ENCODE results near the gene ORM2.
A peak's percentile ranks its signal among the peaks of the same experiment; 100 is the strongest.
"Not testable (repeated sequence)": the region's sequence is repeated elsewhere in the genome, so short reads cannot be mapped to it uniquely, and the experiment has no call there.

Gene ORM2

DNA sequence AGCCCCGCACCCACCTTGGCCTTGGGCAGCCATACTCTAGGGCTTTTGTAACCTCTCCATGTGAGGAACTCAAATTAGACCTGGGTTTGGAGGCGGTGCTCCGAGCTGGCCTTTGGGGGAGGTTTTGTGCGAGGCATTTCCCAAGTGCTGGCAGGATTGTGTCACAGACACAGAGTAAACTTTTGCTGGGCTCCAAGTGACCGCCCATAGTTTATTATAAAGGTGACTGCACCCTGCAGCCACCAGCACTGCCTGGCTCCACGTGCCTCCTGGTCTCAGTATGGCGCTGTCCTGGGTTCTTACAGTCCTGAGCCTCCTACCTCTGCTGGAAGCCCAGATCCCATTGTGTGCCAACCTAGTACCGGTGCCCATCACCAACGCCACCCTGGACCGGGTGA lies at the start of gene ORM2:
Gene ORM2 (plus strand): TSS at position 245 of the 398 bp plus-strand sequence. CDS start 36 bp downstream, at position 281.
- DNase-seq, result not testable (repeated sequence)

DNA sequence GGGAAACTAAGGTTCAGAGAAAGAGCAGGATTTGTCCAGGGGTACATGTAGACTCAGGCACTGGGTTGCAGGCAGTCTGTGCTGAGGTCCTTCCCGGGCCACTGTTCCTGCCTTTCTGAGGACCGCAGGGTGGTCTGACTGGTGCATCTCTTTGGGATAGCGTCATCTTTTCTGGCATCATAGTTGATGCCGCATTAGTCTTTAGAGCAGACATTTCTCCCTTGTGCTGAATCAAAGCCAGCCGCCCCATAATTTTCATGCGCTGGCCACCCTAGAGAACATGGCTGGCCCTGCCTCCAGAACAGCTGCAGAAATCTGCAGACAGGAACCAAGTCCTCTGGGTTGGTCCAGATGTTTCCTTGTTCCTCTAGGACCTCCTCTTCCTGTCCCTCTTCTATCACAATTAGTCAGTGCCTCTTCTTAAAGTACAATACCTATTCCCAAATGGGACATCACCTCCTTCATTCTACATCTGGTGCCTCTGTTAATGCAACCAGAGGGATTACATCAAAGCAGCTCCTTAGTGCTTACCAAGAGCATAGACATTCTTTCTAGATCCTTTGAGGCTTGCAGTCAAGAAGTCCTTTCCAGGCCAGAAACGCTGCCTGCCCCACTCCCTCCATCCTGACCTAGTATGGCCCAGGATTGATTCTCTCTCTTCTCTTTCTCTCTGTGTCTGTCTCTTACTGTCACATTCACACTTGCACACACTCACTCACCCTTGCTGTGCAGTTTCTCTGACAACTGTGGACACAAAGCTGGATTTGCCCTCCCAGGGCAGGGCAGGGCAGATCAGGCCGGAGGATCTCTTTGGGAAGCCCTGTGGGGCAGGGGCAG lies 48.8 kb upstream of the ORM2 start:
- DNase-seq, result no peak

DNA sequence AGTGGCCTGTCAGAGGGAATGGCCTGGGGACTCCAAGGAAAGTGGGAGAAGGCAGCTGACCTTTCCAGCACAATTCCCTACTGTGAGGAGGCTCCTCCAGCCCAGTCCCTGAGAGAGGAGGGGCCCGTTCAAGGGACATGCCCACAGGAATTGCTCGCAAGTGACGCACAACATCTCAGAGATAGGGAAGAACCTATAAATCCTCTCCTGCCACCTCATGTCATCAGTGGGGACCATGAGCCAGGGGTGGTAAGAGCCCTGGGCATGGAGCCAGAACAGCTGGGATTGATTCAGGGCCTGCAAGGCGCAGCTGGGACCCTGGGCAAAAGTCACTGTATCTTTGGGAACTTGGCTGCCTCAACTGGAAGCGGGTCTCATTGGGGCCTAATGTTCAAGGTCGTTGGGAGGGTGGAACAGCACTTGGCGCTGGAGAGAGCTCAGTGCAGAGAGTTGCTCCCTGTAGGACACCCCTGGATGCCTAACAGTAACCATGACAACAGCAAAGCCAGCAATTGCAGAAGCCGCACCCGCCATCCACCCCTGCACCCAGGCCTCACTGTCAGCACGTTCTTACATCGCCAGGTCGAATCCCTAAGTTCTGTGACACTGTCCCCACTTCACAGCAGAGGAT lies 48.1 kb upstream of the ORM2 start:
- DNase-seq, result no peak

DNA sequence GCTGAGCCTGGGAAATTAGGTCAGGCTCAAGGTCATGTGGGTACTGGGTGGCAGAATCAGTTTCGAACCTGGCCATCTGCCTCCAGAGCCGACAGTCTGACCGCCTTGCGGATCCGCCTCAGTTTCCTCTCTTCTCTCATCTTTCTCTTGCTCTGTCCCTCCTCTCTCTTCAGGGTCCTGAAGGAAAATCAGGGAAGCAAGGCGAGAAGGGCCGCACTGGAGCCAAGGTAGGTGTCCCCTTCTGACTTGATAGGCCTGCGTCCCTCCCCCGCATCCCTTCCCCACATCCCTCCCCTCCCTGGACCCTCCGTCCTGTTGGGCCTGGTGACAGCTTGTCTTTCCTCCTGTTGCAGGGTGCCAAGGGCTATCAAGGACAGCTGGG lies 47.6 kb upstream of the ORM2 start:
- no peak for DNase-seq

DNA sequence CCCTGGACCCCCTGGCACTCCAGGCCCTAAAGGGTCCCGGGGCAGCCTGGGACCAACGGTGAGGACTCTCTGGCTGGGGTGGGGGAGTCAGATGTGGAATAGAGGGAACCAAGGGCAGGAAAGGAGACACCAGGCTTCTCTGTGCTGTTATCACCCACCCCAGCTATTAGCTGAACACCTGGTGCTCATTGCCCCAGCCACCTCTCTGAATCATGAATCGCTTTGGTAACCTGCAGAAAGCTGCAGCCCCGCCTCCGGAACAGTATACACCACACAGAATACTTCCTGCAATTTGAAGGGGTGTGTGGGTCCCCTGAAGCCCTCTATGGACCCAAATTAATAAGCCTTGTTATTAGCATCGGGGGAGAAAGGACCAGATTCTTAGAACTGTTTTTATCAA lies 47.2 kb upstream of the ORM2 start:
- no peak for DNase-seq

DNA sequence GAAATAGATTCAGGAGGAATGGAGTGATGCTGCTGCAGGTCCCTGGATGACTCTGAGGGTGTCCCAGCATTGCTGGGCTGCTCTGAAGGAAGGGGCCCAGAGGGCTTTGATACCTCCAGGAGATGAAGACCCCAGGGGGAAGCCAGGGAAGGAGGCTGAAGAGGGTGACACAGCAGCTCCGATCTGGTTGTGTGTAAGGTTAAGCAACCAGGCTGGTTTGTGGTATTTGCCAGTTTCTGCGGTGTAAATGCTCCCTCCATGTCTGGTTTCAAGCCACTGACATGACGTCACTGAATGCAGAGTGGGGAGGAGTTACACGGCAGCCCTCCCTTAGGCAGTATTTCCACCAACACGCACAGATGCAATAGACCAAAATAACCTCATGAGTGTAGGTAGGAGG lies 46.7 kb upstream of the ORM2 start:
- no peak for DNase-seq

DNA sequence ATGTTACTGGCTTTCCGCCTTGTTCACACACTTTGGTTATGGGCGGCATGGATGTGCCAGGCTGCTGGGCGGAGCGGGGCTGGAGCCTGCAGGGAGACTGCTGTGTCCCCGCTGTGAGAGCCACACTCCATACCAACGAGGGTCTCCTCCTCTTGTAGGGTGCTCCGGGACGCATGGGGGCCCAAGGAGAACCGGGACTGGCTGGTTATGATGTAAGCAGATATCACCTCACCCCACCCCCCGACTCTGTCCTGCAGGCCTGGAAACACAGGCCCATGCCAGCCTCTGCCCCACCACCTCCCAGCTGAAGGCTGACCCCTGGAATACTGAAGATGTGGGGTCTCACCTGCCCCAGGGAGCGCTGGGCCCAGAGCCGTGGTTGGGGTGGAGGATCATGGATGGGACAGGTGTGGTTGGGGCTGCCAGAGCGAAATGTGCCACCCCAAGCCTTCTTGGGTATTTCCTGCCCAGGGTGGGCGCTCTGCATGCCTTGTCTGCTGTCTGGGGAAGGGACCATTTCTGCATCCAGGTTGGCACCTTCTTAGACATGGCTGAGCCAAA lies 46.0 kb upstream of the ORM2 start:
- DNase-seq, result no peak

DNA sequence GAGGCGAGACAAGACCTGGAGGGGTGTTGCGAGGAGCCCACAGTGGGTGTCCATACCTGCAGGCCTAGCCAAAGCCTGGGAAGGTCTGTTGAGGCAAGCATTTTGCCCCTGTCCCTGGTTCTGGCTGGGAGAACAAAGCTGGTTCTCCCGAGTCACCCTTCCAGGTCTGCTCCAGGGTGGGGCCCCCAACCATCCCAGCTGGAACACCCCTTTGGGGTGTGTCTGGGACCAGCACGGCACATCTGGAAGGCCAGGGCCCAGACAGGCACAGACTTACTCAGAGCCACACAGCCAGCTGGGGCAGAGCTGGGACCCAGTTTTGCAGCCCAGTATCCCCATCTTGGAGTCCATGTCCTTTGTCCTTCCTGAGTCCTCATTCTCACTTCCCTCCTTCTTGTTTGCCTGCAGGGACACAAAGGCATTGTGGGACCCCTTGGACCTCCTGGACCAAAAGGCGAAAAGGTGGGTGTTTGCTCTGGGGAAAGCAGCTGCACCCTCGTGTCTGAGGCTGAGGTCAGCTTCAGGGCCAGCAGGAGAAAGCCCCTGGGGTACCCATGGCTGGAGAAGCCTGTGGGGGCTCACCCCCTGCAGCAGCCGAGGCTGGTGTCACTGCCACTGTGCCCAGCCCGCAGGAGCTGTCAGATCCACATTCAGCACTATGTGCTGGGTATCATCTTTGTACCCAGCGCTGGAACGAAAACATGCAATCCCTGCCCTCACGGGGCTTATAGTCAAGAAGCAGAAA lies 45.2 kb upstream of the ORM2 start:
- DNase-seq, result no peak

DNA sequence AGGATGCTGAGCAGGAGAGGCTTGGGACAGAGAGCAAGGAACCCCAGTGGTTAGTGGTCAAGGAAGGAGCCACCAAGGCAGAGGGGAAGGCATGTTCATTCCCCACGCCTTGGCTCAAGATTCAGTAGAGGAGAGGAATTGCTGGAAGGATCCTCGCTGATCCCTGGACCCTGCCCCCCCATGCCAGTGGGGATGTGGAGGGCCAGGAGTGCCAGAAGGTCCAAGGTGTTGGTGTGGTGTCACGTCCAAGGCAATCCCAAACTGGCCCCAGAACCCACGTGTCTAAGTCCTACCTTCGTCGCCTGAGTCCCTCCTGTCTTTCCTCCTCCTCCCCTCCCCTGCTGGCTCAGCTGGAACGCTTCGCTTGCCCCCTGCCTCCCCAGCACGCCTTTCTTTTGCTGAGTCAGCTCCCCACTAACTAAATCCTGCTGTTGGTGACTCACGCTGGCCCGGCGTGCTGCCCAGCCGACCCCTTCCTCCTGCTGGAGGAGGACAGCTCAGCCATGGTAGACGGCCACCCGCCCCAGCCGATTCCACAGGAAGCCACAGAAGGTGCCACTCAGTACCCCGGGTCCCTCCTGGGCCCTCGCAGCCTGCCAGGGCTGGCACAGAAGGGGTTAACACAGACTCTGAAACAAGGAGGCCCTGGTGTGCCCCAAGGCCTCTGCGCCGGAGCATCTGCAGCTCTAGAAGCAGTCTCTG lies 44.4 kb upstream of the ORM2 start:
- no peak for DNase-seq

DNA sequence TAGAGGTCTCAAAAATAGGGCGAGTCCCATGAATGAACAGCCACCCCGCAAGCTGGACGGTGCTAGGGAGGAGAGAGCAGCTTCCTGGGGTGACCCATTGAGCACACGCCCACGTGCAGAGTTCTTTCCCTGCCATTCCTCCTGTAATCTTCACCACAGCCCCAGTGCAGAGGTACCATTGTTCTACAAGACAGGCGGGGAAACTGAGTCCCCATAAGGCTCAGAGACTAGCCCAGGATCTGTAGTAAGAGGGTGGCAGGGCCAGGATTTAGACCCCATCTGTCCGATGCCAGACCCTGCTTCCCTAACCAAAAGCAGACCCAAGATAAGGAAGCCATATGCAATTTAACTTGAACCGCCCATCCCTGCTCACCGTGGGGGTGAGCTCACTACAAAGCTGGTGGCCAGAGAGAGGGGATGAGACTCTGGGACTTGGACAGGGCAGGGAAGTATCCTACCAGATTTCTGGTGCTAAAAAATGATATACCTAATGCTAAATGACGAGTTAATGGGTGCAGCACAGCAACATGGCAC lies 43.5 kb upstream of the ORM2 start:
- DNase-seq, result no peak

DNA sequence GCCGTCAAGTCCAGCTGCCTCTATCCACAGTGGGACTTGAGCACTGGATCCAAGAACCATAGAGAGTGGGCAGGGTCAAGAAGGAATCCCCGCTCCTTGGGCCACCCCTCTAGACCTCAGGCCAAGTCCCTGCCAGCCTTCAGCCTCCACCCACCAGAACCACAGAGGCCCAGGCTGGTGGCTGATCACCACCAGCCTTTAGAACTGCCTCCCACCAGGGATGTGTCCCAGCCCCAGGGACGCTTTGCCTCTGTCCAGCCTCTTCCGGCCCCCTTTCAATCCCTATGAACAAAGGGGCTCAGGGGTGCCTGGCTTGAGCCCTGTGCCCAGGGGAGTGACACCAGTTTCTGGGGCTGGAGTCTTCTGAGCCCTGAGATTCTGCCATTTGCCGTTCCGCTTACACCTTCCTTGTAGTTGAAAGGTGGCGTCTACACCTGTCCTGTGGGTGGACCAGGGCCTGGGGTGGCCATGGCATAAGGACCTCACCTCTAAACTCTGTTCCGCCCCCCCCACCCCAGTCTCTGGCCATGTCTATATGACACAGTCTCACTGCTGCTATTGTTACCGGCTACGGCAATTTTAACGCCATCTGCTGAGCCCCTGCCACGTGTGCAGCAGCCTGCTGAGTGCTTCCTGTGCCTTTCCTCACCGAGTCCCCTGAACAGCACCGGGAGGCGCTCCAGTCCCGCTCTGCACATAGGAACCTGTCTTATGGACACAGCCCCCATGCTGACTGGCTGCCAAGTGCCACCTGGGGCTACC lies 42.5 kb upstream of the ORM2 start:
- no peak for DNase-seq

DNA sequence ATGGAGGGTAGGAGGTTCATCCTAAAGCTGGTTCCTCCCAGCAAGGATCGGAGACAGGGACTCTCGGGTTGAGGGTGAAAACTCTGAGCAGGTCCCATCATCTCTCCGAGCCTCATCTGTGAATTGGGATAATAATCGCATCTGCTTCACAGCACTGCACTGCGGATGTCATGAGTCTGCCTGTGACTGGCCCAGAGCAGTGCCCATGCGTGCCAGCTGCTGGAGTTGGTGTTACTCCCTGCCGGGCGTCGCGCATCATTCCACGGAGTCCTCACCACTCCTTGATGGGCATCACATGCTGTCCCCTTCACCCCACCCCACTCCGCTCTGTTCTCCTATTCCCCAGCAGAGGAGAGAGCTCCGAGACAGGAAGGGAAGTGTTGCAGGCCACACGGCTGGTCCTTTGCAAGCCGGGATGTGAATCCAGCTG lies 41.9 kb upstream of the ORM2 start:
- no peak for DNase-seq

DNA sequence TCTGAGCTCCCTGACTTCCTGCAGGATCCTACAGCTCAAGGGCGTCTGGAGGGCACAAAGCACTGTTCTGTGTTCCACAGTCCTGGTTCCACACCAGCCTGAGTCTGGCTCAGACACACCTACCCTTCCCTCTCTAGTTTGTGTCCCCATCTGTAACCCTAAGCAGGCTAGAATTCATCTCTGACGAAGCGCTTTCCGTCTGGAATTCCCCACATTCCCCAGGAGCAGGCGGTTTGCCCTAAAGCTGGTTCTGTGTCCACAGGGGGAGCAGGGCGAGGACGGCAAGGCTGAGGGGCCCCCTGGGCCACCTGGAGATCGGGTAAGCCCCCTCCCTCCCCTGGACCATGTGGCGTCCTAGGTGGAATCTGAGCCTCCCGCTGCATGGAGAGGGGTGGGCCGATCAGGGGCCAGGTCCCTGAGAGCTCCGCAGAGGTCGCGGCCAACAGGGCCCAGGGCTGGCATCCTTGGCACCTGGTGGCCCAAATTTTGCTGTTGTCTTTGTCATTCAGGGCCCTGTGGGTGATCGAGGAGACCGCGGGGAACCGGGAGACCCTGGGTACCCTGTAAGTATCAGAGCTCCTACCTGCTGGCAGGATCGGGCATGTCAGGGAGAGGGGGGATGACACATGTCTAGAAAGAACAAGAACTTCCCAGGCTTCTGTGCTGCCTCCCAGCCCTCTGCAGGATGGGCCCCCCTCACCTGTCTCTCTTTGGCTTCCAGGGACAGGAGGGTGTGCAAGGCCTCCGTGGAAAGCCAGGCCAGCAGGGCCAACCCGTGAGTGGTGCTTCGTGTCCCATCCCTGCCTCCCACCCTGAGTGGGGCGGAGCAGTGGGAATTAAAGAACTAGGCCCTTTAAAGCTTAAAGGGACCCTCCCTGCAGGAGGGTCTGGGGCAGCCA lies 41.2 kb upstream of the ORM2 start:
- no peak for DNase-seq

DNA sequence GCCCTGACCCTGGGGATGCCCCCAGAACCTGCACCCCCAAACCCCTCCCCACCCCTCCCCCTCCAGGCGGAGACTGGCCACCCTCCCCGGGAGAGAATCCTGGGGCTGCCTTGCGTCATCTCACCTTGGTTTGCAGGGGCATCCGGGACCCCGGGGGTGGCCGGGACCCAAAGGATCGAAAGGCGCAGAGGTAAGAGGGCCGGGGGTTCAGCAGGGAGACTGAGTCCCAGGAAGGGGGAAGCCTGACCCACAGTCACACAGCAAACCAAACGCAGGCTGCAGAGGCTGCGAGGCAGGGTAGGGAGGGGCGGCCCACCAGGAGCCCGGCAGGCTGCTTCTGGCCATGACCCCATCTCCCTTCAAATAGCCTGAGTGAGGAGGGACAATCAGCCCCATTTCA lies 40.6 kb upstream of the ORM2 start:
- DNase-seq, result no peak

DNA sequence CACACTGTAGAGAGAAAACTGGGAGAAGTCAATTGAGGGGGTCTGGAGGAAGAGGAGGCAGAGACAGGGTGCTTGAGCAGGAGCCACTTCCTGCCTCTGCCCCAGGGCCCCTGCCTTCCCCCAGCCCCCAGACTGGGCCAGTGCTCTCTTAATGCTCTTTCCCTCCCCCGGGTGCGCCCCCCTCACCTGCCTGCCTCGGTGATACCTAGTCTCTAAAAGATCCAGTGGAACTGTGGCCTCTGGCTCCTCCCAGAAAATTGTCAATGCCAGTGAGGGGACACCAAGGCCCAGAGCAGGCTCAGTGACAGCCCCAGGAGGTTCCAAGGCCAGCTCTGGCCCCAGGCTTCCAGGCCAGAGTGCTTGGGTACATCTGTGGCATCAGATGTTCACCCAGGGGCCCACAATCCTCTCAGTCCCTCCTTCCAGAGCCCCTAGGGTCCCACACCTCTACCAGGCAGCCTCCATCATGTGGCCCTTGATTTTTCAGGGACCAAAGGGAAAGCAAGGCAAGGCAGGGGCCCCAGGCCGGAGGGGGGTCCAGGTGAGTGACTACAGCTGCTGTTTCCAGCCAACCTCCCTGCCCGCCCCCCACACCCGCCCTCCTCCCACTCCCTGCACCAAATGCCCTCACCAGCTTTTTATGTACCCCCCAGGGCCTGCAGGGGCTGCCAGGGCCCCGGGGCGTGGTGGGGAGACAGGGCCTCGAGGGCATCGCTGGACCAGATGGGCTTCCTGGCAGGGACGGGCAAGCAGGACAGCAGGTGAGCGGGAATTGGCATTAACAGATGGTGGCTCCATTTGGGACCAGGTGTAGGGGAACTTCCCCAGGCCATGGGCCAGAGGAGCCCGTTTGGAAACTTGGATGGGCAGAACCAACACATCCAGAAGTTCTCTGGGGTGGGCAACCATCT lies 39.8 kb upstream of the ORM2 start:
- no peak for DNase-seq

DNA sequence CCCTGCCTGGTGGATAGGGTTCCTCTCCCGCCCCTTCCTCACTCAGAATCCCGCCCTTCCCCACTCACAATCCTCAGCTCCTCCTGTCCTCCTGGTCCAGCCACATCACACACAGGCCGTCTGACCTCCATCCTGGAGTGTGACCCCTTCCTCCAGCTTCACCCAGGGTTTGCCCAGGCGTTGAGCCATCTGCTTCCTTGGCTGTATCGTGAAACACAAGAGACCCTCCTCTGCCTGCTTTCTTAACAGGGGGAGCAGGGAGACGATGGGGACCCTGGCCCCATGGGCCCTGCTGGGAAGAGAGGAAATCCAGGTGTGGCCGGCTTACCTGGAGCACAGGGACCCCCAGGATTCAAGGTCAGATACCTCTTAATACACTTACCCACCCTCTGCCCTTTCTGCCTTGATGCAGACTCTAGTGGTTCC lies 39.1 kb upstream of the ORM2 start:
- no peak for DNase-seq

DNA sequence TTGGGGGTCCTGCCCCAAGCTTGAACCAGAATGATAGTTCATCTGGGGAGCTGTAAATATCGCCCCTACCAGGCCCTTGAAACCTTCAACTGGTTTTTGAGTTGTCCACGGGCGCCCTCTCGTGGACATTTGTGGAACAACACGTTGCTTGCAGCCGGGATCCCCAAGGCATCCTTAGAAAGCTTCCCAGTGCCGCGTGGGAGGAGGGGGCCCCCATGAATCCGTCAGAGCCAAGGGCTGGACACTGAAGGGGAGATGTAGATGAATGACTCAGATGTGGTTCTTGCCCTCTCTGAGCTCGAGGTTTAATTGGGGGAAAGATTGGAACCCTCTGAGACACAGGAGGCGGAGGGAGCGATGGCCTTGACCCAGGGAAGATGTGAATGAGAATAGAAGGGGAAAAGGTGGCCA lies 38.6 kb upstream of the ORM2 start:
- DNase-seq, result peak; percentile 10 to 44

DNA sequence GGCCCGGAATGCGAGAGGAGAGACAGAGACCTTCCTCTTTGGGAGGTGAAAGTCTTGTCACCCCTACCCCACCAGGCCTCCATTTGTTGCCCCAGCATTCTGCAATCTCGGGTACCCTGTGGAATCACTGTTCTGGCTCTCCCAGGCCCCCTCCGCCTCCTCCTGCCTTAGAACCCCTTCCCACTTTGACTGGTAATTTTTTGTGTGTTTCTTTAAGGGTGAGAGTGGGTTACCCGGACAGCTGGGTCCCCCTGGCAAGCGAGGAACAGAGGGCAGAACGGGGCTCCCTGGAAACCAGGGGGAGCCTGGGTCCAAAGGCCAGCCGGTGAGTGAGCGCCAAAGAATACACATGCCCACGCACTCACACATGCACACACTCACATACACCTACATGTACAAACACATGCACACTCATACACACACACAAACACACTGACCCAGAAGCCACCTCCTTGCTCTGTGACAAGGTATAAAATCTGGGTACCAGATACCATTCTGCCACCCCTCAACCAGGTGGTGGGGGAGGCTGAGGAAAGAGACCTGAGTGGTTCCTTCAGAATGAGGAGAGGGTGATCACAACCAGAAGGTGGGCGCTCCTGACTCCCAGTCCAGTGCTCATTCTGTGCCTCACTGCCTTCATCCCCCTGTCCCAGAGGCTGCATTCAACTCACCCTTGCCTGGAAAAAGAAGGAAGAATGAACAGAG lies 37.6 kb upstream of the ORM2 start:
- no peak for DNase-seq

DNA sequence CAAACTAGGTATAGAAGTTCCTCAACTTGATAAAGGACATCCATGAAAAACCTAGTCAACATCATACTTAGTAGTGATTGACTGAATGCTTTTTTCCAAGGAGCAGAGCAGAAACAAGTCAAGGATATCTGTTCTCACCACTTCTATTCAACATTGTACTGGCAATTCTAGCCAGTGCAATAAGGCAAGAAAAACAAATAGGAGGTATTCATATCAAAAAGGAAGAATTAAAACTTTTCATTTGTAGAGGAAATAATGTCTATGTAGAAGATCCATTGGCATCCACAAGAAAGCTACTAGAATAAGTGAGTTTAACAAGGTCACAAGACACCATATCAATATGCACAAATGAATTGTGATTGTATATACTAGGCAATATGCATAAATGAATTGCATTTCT lies 35.0 kb upstream of the ORM2 start:
- DNase-seq, result no peak
